Endothelial cell of umbilical vein (primary cell): ENCODE data around the gene DMAP1. TPM values are rescaled to one million over a fixed set of nuclear protein-coding genes. Genes with fewer than 3 reads are reported as not detected.

Experiments
- BruUV-seq: library from RNA; stranded (reverse); fragments of 400-500 nt; replicated peaks from 2 replicates; lab custom pipeline; 2021; lab: Mats Ljungman, UMichigan
- CTCF ChIA-PET: fragments of 300-600, 350-600 bp; sonication (Branson Sonifier 250); formaldehyde crosslinking; loops from one replicate; lab custom pipeline; 2021; ENCODE audit warnings: antibody characterized with exemption, inconsistent platforms; lab: Charles Lee
- POLR2A ChIA-PET: fragments of 300-600, 350-600 bp; sonication (Branson Sonifier 250); formaldehyde crosslinking; loops from one replicate; lab custom pipeline; 2021; ENCODE audit warnings: antibody characterized with exemption, inconsistent platforms; lab: Charles Lee
- DNase-seq: peaks from one replicate; pipeline ENCODE4 v3.0.0-alpha.2; 2011; ENCODE audit warnings: low read depth, low spot score
- FAIRE-seq: peaks from 2 replicates; lab custom pipeline; 2011; peaks lifted over from hg19 to GRCh38; lab: Jason Lieb, UNC
- H2AFZ ChIP-seq: 2 replicates; pipeline ENCODE4 v1.6.0; 2012; ENCODE audit warnings: low read depth, low read length, control low read depth, inconsistent platforms
- H3K27ac ChIP-seq: 2 replicates; pipeline ENCODE4 v1.5.1; 2011; ENCODE audit warnings: low read depth, mild to moderate bottlenecking, control low read depth, low read length, moderate library complexity; ENCODE audit not compliant: insufficient read depth
- H3K27me3 ChIP-seq, 2 experiments: 2 replicates each; pipeline versions ENCODE4 v1.6.0 to v1.6.1; 2011; ENCODE audit warnings: low read length in 2 of 2, mixed read lengths in 1 of 2; ENCODE audit not compliant: control insufficient read depth in 2 of 2, insufficient read depth in 2 of 2
- H3K36me3 ChIP-seq, 2 experiments: 2 replicates in 1 of 2; 3 replicates in 1 of 2; pipeline ENCODE4 v1.5.1; 2011; ENCODE audit warnings: low read length in 2 of 2, mild to moderate bottlenecking in 1 of 2, moderate library complexity in 1 of 2; ENCODE audit not compliant: control insufficient read depth in 2 of 2, insufficient read depth in 2 of 2; ENCODE audit errors: extremely low read depth in 1 of 2
- H3K4me1 ChIP-seq: 3 replicates; pipeline ENCODE4 v1.5.1; 2011; ENCODE audit warnings: mild to moderate bottlenecking, low read length; ENCODE audit not compliant: control insufficient read depth, insufficient read depth; ENCODE audit errors: extremely low read depth
- H3K4me2 ChIP-seq: 2 replicates; pipeline ENCODE4 v1.6.1; 2011; ENCODE audit warnings: low read length, control low read depth, mixed read lengths; ENCODE audit not compliant: insufficient read depth
- H3K4me3 ChIP-seq, 3 experiments: fragments of 200-600 bp in 1 of 3; sonication (generic), shearing (Covaris generic) in 1 of 3; replicated peaks in 1 of 3; 2 replicates each; pipeline ENCODE4 v1.5.1; 2011 to 2016; ENCODE audit warnings: control low read depth in 3 of 3, low read length in 3 of 3, mild to moderate bottlenecking in 2 of 3, inconsistent platforms in 1 of 3, low read depth in 1 of 3, moderate library complexity in 1 of 3; ENCODE audit not compliant: insufficient read depth in 1 of 3
- H3K79me2 ChIP-seq: 2 replicates; pipeline ENCODE4 v1.6.0; 2012; ENCODE audit warnings: low read length, inconsistent platforms; ENCODE audit not compliant: control insufficient read depth, insufficient read depth
- H3K9ac ChIP-seq: replicated peaks from 2 replicates; pipeline ENCODE3; 2011; ENCODE audit warnings: low read length, control low read depth; ENCODE audit not compliant: insufficient read depth; ENCODE audit errors: extremely low read depth
- H3K9me1 ChIP-seq: replicated peaks from 3 replicates; pipeline ENCODE4 v1.6.0; 2011; ENCODE audit warnings: mild to moderate bottlenecking, low read length; ENCODE audit not compliant: control insufficient read depth, insufficient read depth; ENCODE audit errors: extremely low read depth
- H3K9me3 ChIP-seq: replicated peaks from 2 replicates; pipeline ENCODE4 v1.5.1; 2012; ENCODE audit warnings: low read length, inconsistent platforms; ENCODE audit not compliant: control insufficient read depth, insufficient read depth
- H4K20me1 ChIP-seq: replicated peaks from 2 replicates; pipeline ENCODE3; 2011; ENCODE audit warnings: mild to moderate bottlenecking, low read length; ENCODE audit not compliant: control insufficient read depth, insufficient read depth; ENCODE audit errors: extremely low read depth
- EZH2 ChIP-seq: IDR thresholded peaks from 2 replicates; pipeline ENCODE4 v1.6.1; 2012; ENCODE audit warnings: borderline replicate concordance, low read depth, mild to moderate bottlenecking, moderate library complexity, low read length, inconsistent platforms; ENCODE audit not compliant: severe bottlenecking
- FOS ChIP-seq: IDR thresholded peaks from 2 replicates; pipeline ENCODE4 v1.6.1; 2011; ENCODE audit warnings: mild to moderate bottlenecking, low read length, moderate library complexity, borderline replicate concordance; ENCODE audit not compliant: insufficient read depth
- MAX ChIP-seq: IDR thresholded peaks from 2 replicates; pipeline ENCODE4 v1.6.1; 2011; ENCODE audit not compliant: insufficient read depth, insufficient read length
- POLR2A ChIP-seq: IDR thresholded peaks from 2 replicates; pipeline ENCODE4 v1.6.1; 2012; ENCODE audit warnings: low read depth, mild to moderate bottlenecking, control low read depth, low read length
- POLR2AphosphoS5 ChIP-seq: IDR thresholded peaks from 2 replicates; pipeline ENCODE4 v1.6.1; 2012; ENCODE audit warnings: low read depth, mild to moderate bottlenecking, control low read depth, low read length, moderate library complexity; ENCODE audit not compliant: insufficient read depth
- dilution Hi-C: fragments of 300-500 bp; cut with MboI; formaldehyde crosslinking; loops from one replicate; pipeline ENCODE4 v1.15.0; 2019; ENCODE audit warnings: low sequenced_read_pairs; ENCODE audit not compliant: extremely low pct_ligation_motif_present
- intact Hi-C: fragments of 100-400 bp; cut with micrococcal nuclease; formaldehyde crosslinking; loops from one replicate; pipeline ENCODE4 v1.10.0; 2022
- polyA plus RNA-seq, 4 experiments: library from polyadenylated mRNA; depleted of rRNA in 3 of 4; stranded (reverse) in 3 of 4; unstranded in 1 of 4; fragments of >200 nt; gene quantifications; 2 replicates each; pipeline versions ENCODE4 v1.2.1 to v1.2.3, GENCODE V29; 2011 to 2012; ENCODE audit warnings: missing spikeins in 1 of 4
- total RNA-seq: library from RNA; stranded (reverse); gene quantifications from 2 replicates; pipeline ENCODE4 v1.2.3, GENCODE V29; 2021

Gene DMAP1
- total and polyA plus RNA-seq, 2 donors (not counting 3 experiments of a cell fraction or from before 2014, with no cell fraction given), result 42.9 to 63.2 TPM

DNA sequence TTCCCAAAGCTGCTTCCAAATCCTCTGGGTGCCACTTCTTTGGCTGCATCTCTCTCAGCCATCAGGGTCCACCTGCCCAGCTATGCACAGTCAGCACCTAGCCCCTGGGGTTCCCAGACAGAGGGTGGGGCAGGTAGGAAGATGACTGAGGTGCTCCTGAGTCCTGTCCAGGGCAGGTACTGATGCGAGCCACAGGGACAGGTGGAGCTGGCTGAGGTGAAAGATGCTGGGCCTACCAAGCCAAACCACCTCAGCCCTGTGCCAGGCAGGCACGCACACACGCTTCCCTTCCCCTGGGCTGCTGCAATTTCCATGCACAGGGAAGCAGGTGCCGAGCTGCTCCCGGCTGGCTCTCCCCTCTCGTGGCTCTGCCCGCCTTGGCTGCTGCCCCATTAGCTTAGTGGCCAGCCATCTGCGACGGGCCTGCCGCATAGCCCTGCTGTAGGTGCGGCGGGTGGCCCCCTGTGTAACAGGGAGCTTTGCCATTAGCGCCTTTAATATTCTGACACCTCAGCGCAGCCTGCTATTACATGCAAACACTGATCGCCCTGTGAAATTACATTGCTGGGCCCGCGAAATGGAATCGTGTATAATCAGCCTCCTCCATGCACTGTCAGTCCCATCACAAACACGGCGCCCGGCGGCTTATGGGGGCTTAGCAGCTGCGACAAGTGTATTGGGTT lies 38.9 kb downstream of the DMAP1 start:
- no peak for DNase-seq
- Histone ChIP-seq H3K4me1 (no peaks in the 10 kb centered on the region), H3K9me3 (no peaks in the 10 kb centered on the region), H3K27ac (no peak overlapping the region), H4K20me1 (no peaks in the 10 kb centered on the region), H3K4me2 (no peak overlapping the region), H3K36me3 (peaks cover 0 to 4% of the 10 kb centered on the region in 2 experiments), H2AFZ (no peak overlapping the region), H3K27me3 (no peaks in the 10 kb centered on the region), H3K9me1 (no peaks in the 10 kb centered on the region), H3K9ac (no peak overlapping the region), H3K79me2 (no peaks in the 10 kb centered on the region), H3K4me3 (no peak overlapping the region)
- POLR2A ChIA-PET, result no interaction called here
- no peak for TF ChIP-seq POLR2AphosphoS5
- no peak for TF ChIP-seq EZH2
- no peak for TF ChIP-seq FOS
- BruUV-seq, result no TSS peak
- CTCF ChIA-PET, result interaction anchor here (0.9 to 1.2 kb wide), 2 partner anchors 14 to 16 kb away, joined by 3 read pairs; no protein-coding TSS in a partner anchor
- dilution Hi-C loops, result no loop called here
- intact Hi-C loops, result no loop called here
- no peak for FAIRE-seq

DNA sequence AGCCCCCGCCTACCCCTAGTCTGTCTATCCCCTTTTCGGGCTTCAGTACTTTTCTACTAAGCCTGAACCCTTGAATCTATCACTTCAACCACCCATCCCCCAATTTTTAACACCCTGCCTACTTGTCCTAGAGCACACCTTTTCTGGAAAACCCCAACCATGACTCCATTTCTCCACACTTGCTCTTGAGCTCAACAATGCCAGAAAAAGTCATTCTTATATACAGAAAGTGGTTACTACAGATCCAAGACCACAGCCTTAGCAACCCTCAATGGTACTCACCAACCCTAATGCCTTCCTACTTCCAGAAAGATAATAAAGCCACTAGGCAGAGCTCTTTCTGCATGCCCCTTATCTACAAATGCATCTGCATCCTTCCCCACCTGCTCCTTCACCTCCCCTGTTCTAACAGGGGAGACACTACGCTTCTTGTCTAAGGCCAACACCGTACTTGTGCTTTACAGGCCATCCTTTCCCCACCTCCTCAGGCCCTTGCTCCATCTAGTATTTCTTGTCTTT lies 41.2 kb downstream of the DMAP1 start:
- no peak for FAIRE-seq
- POLR2A ChIA-PET, result no interaction called here
- Histone ChIP-seq H3K4me1 (no peaks in the 10 kb centered on the region), H2AFZ (no peak overlapping the region), H3K79me2 (no peaks in the 10 kb centered on the region), H3K9ac (no peak overlapping the region), H3K36me3 (peaks cover 0 to 3% of the 10 kb centered on the region in 2 experiments), H3K27me3 (no peaks in the 10 kb centered on the region), H3K4me3 (no peak overlapping the region), H3K9me1 (no peaks in the 10 kb centered on the region), H3K9me3 (no peaks in the 10 kb centered on the region), H4K20me1 (no peaks in the 10 kb centered on the region), H3K4me2 (no peak overlapping the region), H3K27ac (no peak overlapping the region)
- BruUV-seq, result no TSS peak
- dilution Hi-C loops (no loop called here), intact Hi-C loops (no loop called here)
- DNase-seq, result no peak
- CTCF ChIA-PET, result interaction anchor here (1.6 kb wide), 1 partner anchor 12 kb away, joined by 4 read pairs; no protein-coding TSS in a partner anchor
- TF ChIP-seq FOS, result no peak
- TF ChIP-seq MAX, result no peak
- no peak for TF ChIP-seq POLR2A
